Stomach (tissue), 4 donors: ENCODE data around the gene WWC1.

Experiments
- EP300 ChIP-seq: sonication (generic); formaldehyde crosslinking; IDR thresholded peaks from one replicate; pipeline ENCODE4 v1.6.1; 2017; ENCODE audit warnings: antibody characterized with exemption
- POLR2AphosphoS5 ChIP-seq, 3 donors: sonication (generic); formaldehyde crosslinking; IDR thresholded peaks; one replicate each; pipeline ENCODE4 v1.6.1; 2016; ENCODE audit warnings: antibody characterized with exemption in 3 of 3
- TF ChIP-seq, protein P1 (sequence below), 7 experiments: fragments of 450-650 bp in 4 of 7; fragments of 200-600 bp in 3 of 7; sonication (generic) in 3 of 7; IDR thresholded peaks; one replicate each; pipeline ENCODE4 v1.5.1; 2016 to 2019; ENCODE audit warnings: antibody characterized with exemption in 7 of 7, control low read depth in 2 of 7, mild to moderate bottlenecking in 1 of 7

DNA sequence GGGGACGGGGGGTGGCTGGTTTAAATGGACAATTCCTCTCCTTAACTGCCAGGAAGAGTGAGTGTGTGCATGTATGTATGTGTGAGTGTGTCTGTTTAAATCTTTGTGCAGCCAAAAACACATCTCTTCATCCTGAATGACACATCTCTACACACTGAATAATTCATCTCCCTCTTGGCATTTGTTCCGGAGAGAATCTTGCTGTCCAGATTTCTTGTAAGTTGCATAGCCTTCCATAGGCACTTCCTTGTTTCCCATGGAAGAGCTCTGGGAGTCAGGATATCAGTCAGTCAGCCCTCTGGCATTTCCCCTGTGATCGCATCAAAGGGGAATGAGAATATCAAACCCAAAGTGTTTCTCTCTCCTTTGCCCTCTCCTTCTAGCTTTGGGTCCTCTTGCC is 74.7 kb downstream of the WWC1 start:
- TF ChIP-seq, protein P1, sequence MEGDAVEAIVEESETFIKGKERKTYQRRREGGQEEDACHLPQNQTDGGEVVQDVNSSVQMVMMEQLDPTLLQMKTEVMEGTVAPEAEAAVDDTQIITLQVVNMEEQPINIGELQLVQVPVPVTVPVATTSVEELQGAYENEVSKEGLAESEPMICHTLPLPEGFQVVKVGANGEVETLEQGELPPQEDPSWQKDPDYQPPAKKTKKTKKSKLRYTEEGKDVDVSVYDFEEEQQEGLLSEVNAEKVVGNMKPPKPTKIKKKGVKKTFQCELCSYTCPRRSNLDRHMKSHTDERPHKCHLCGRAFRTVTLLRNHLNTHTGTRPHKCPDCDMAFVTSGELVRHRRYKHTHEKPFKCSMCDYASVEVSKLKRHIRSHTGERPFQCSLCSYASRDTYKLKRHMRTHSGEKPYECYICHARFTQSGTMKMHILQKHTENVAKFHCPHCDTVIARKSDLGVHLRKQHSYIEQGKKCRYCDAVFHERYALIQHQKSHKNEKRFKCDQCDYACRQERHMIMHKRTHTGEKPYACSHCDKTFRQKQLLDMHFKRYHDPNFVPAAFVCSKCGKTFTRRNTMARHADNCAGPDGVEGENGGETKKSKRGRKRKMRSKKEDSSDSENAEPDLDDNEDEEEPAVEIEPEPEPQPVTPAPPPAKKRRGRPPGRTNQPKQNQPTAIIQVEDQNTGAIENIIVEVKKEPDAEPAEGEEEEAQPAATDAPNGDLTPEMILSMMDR (IDR thresholded peaks at IDR 0.05), result no peak
- TF ChIP-seq POLR2AphosphoS5 (IDR thresholded peaks at IDR 0.05), result no peak
- TF ChIP-seq EP300, result no peak
